Activated CD4-positive, alpha-beta memory T cell treated with anti-CD3 and anti-CD28 coated beads for 36 hours (primary cell): Measurements from ENCODE around the gene HLTF. TPM values are rescaled to one million over a fixed set of nuclear protein-coding genes. Genes with fewer than 3 reads are reported as not detected.
A peak's percentile ranks its signal among the peaks of the same experiment; 100 is the strongest.

Experiments
- CTCF ChIA-PET: fragments of 350-600 bp; sonication (Branson Sonifier 250); formaldehyde crosslinking; loops from one replicate; lab custom pipeline; 2021; ENCODE audit warnings: antibody characterized with exemption, inconsistent platforms; lab: Charles Lee
- POLR2A ChIA-PET: fragments of 350-600 bp; sonication (Branson Sonifier 250); formaldehyde crosslinking; loops from one replicate; lab custom pipeline; 2021; ENCODE audit warnings: antibody characterized with exemption; lab: Charles Lee
- DNase-seq: peaks from one replicate; pipeline ENCODE4 v3.0.0-alpha.2; 2020
- H3K27ac Mint-ChIP-seq: one replicate; pipeline ENCODE4 v1.8.0; 2021; ENCODE audit warnings: mixed read lengths
- H3K27me3 Mint-ChIP-seq: one replicate; pipeline ENCODE4 v1.8.0; 2021; ENCODE audit warnings: mixed read lengths
- H3K36me3 Mint-ChIP-seq: one replicate; pipeline ENCODE4 v1.8.0; 2021; ENCODE audit warnings: mixed read lengths
- H3K4me1 Mint-ChIP-seq: one replicate; pipeline ENCODE4 v1.8.0; 2021; ENCODE audit warnings: low read depth, mixed read lengths
- H3K4me3 Mint-ChIP-seq: one replicate; pipeline ENCODE4 v1.8.0; 2021; ENCODE audit warnings: mild to moderate bottlenecking, mixed read lengths
- H3K9me3 Mint-ChIP-seq: one replicate; pipeline ENCODE4 v1.8.0; 2021; ENCODE audit warnings: mixed read lengths
- intact Hi-C: fragments of 100-400 bp; cut with micrococcal nuclease; formaldehyde crosslinking; loops from one replicate; pipeline ENCODE4 v1.15.1; 2023
- total RNA-seq, 2 experiments: library from RNA; stranded (reverse); gene quantifications; one replicate each; pipeline ENCODE4 v1.2.3, GENCODE V29; 2021

The HLTF gene
- total RNA-seq, 2 experiments from 2014 or later: 22.3 to 25.1 TPM

DNA sequence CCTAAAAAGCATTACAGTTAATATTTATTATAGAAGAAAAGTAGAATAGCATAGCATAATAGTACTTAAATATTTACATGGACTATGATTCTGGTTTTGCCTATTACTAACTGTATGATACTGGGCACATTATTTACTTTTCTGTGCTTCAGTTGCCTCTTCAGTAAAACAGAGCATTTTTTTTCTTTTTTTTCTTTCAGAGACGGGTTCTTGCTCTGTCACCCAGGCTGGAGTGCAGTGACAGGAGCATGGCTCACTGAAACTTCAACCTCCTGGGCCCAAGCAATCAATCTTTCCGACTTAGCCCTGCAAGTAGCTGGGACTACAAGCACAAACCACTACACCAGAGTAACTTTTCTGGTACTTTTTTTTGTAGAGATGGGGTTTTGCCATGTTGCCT lies 48.0 kb downstream of the HLTF start:
- CTCF ChIA-PET: no interaction called here
- no peak overlapping the region for H3K4me3 Mint-ChIP-seq
- intact Hi-C loops: no loop called here
- POLR2A ChIA-PET: no interaction called here
- DNase-seq: no peak
- no peaks in the 10 kb centered on the region for H3K27me3 Mint-ChIP-seq
- H3K4me1 Mint-ChIP-seq: peaks cover 13% of the 10 kb centered on the region
- peaks cover 12% of the 10 kb centered on the region for H3K36me3 Mint-ChIP-seq
- H3K9me3 Mint-ChIP-seq: no peaks in the 10 kb centered on the region
- no peak overlapping the region for H3K27ac Mint-ChIP-seq

- Mint-ChIP-seq H3K4me1 (peaks cover 6% of the 10 kb centered on the region), H3K27ac (no peak overlapping the region), H3K27me3 (no peaks in the 10 kb centered on the region), H3K4me3 (no peak overlapping the region), H3K9me3 (no peaks in the 10 kb centered on the region), H3K36me3 (peaks cover 12% of the 10 kb centered on the region)
- ChIA-PET CTCF (no interaction called here), POLR2A (interaction anchor here (0.9 kb wide), 1 partner anchor 9 kb away, joined by 4 read pairs; no protein-coding TSS in a partner anchor)
- DNase-seq: no peak
- intact Hi-C loops: no loop called here
Observed at GRCh38 chr3:149037684-149038083, 48.6 kb downstream of the HLTF start.

DNA sequence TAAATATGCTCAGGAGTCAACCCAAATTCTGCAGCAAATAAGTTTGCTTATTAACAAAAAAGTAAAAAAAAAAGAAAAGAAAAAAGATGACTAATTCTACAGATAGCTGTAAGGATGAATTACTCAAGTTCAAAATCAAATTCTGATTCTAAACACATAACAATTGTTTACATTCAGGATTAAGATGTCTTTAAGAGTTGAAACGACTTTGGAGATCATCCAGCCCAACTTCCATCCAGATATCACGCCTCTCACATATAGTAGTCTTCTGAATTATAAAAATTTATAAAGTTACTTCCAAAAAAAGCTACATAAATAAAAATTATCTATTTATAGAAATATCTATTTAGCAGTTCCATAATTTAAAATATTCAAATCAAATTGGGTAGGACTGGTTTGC lies 55.2 kb downstream of the HLTF start:
- no peak overlapping the region for H3K4me3 Mint-ChIP-seq
- POLR2A ChIA-PET: no interaction called here
- H3K27me3 Mint-ChIP-seq: no peaks in the 10 kb centered on the region
- H3K4me1 Mint-ChIP-seq: peaks cover 2% of the 10 kb centered on the region
- H3K36me3 Mint-ChIP-seq: peaks cover 11% of the 10 kb centered on the region
- intact Hi-C loops: no loop called here
- no peaks in the 10 kb centered on the region for H3K9me3 Mint-ChIP-seq
- CTCF ChIA-PET: interaction anchor here (1.1 kb wide), 1 partner anchor 12 kb away, joined by 3 read pairs; no protein-coding TSS in a partner anchor
- H3K27ac Mint-ChIP-seq: no peak overlapping the region
- DNase-seq: no peak

DNA sequence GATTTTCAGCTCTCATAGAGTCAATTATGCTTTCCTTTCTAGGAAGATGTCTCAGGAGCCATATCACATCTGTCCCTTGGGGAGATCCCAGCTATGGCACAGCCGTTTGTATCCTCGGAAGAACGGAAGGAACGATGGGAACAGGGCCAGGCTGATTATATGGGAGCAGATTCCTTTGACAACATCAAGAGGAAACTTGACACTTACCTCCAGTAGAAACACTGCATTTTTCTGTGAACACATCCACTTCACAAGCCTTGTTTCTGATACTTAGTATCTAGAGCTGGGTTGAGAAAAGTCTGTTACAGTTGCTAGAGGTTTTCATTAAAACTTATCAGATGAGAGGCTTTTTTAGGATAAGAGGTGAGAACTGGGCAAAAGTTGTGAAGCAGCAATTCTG lies 59.6 kb downstream of the HLTF start:
- Mint-ChIP-seq H3K4me3 (no peak overlapping the region), H3K27ac (no peak overlapping the region)
- POLR2A ChIA-PET: no interaction called here

DNA sequence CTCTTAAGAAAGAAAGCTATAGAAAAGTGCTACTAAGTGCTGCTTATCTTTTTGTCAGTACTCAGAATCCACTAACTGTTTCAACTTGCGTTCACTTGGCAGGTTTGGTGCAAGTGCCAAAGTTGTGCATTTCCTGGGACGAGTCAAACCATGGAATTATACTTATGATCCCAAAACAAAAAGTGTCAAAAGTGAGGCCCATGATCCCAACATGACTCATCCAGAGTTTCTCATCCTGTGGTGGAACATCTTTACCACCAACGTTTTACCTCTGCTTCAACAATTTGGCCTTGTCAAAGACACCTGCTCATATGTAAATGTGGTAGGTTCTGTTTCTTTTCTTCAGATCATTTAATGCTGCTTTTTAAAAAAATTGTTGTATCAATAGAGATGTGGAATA lies 62.4 kb downstream of the HLTF start:
- intact Hi-C loops: no loop called here
- CTCF ChIA-PET: no interaction called here
- POLR2A ChIA-PET: no interaction called here
- peaks cover 9% of the 10 kb centered on the region for H3K9me3 Mint-ChIP-seq
- H3K27me3 Mint-ChIP-seq: no peaks in the 10 kb centered on the region
- H3K4me3 Mint-ChIP-seq: no peak overlapping the region
- H3K36me3 Mint-ChIP-seq: peaks cover 43% of the 10 kb centered on the region
- H3K27ac Mint-ChIP-seq: no peak overlapping the region
- no peak for DNase-seq
- peaks cover 21% of the 10 kb centered on the region for H3K4me1 Mint-ChIP-seq

More for the DNA sequence above, 59.6 kb downstream of the HLTF start:
- Mint-ChIP-seq H3K9me3 (peaks cover 9% of the 10 kb centered on the region), H3K36me3 (peaks cover 41% of the 10 kb centered on the region), H3K4me1 (peaks cover 8% of the 10 kb centered on the region), H3K27me3 (no peaks in the 10 kb centered on the region)
- intact Hi-C loops: no loop called here
- CTCF ChIA-PET: no interaction called here
- DNase-seq: no peak

GRCh38 chr3:149021830-149022229 lies 64.5 kb downstream of the HLTF start:
- H3K27ac Mint-ChIP-seq: no peak overlapping the region
- ChIA-PET CTCF (no interaction called here), POLR2A (no interaction called here)
- H3K27me3 Mint-ChIP-seq: no peaks in the 10 kb centered on the region
- intact Hi-C loops: no loop called here
- peaks cover 31% of the 10 kb centered on the region for H3K4me1 Mint-ChIP-seq
- H3K9me3 Mint-ChIP-seq: peaks cover 9% of the 10 kb centered on the region
- no peak overlapping the region for H3K4me3 Mint-ChIP-seq
- no peak for DNase-seq
- H3K36me3 Mint-ChIP-seq: peaks cover 36% of the 10 kb centered on the region

- Mint-ChIP-seq H3K36me3 (peaks cover 36% of the 10 kb centered on the region), H3K27ac (peak overlapping the region; percentile 39), H3K27me3 (no peaks in the 10 kb centered on the region), H3K9me3 (peaks cover 9% of the 10 kb centered on the region), H3K4me3 (no peak overlapping the region), H3K4me1 (peaks cover 33% of the 10 kb centered on the region)
- peak; percentile 71 for DNase-seq
- ChIA-PET CTCF (interaction anchor here (1.8 kb wide), 1 partner anchor 11 kb away, joined by 6 read pairs; no protein-coding TSS in a partner anchor), POLR2A (interaction anchor here (1.2 kb wide), 1 partner anchor 27 kb away, joined by 3 read pairs; no protein-coding TSS in a partner anchor)
- intact Hi-C loops: loop anchor here (1.0 kb wide), 2 partner anchors 22 to 31 kb away; no protein-coding TSS in a partner anchor
Observed at GRCh38 chr3:149020839-149021252, 65.5 kb downstream of the HLTF start.

DNA sequence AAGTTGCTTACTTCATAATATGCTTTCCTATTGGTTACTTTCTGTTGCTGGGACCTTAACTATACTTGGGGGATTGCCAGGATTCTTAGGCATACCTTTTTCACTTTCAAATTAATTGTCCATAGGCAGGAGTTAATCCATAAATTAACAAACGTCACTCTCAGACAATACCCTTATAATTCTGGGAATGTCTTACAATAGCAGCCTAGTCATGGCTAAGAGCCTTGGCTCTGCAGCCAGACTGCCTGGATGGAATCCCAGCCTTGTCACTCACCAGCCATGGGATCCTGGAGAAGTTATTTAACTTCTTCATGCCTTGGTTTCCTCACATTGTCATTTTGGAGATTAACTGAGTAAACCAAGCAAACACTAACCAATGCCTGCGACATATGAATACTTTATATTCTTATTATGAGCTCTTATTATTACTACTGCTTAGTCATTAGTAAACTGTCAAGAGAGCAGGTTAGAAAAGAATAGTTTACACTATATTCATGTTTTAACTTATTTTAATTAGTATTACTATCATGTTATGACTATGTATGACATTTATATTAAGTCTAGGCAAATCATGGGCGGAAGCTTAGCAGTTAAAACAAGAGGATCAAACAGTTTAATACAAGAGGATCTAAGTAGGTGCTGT lies 66.0 kb downstream of the HLTF start:
- Mint-ChIP-seq H3K9me3 (peaks cover 9% of the 10 kb centered on the region), H3K4me1 (peaks cover 33% of the 10 kb centered on the region), H3K27ac (peak overlapping the region; percentile 39), H3K36me3 (peaks cover 37% of the 10 kb centered on the region), H3K4me3 (no peak overlapping the region), H3K27me3 (no peaks in the 10 kb centered on the region)
- DNase-seq: no peak
- CTCF ChIA-PET: interaction anchor here (1.8 kb wide), 1 partner anchor 11 kb away, joined by 6 read pairs; no protein-coding TSS in a partner anchor
- POLR2A ChIA-PET: interaction anchor here (1.2 kb wide), 1 partner anchor 26 kb away, joined by 3 read pairs; no protein-coding TSS in a partner anchor
- intact Hi-C loops: loop anchor here (1.0 kb wide), 2 partner anchors 23 to 30 kb away; no protein-coding TSS in a partner anchor

DNA sequence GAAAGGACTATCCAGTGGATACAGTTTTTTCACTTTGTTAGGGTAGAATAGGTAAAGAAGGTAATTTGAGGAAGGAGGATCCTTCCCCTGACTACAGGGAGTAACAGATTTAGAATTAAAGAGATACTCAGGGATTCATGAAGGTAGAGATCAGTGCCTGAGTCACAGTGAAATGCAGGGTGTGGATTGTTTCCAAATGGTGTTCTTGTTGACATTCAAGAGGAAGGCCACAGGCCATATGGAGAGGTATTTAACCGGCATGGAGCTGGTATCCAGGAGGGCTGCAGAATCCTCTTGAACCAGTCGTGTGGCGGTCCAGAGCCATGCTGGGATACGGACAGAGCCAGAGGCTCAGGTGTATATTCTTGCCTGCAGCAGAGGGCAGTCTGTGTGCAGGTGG lies 66.8 kb downstream of the HLTF start:
- DNase-seq: no peak
- ChIA-PET POLR2A (no interaction called here), CTCF (interaction anchor here (1.8 kb wide), 1 partner anchor 10 kb away, joined by 6 read pairs; no protein-coding TSS in a partner anchor)
- peaks cover 1% of the 10 kb centered on the region for H3K9me3 Mint-ChIP-seq
- peaks cover 36% of the 10 kb centered on the region for H3K36me3 Mint-ChIP-seq
- no peak overlapping the region for H3K27ac Mint-ChIP-seq
- peaks cover 33% of the 10 kb centered on the region for H3K4me1 Mint-ChIP-seq
- no peaks in the 10 kb centered on the region for H3K27me3 Mint-ChIP-seq
- intact Hi-C loops: no loop called here
- no peak overlapping the region for H3K4me3 Mint-ChIP-seq

GRCh38 chr3:149018247-149018646 lies 68.1 kb downstream of the HLTF start:
- no peaks in the 10 kb centered on the region for H3K9me3 Mint-ChIP-seq
- POLR2A ChIA-PET: interaction anchor here (1.8 kb wide), 1 partner anchor 27 kb away, joined by 4 read pairs; the partner anchor contains the start of gene GYG1
- DNase-seq: no peak
- H3K36me3 Mint-ChIP-seq: peaks cover 31% of the 10 kb centered on the region
- no peaks in the 10 kb centered on the region for H3K27me3 Mint-ChIP-seq
- no peak overlapping the region for H3K4me3 Mint-ChIP-seq
- CTCF ChIA-PET: no interaction called here
- peaks cover 30% of the 10 kb centered on the region for H3K4me1 Mint-ChIP-seq
- no peak overlapping the region for H3K27ac Mint-ChIP-seq
- intact Hi-C loops: no loop called here

DNA sequence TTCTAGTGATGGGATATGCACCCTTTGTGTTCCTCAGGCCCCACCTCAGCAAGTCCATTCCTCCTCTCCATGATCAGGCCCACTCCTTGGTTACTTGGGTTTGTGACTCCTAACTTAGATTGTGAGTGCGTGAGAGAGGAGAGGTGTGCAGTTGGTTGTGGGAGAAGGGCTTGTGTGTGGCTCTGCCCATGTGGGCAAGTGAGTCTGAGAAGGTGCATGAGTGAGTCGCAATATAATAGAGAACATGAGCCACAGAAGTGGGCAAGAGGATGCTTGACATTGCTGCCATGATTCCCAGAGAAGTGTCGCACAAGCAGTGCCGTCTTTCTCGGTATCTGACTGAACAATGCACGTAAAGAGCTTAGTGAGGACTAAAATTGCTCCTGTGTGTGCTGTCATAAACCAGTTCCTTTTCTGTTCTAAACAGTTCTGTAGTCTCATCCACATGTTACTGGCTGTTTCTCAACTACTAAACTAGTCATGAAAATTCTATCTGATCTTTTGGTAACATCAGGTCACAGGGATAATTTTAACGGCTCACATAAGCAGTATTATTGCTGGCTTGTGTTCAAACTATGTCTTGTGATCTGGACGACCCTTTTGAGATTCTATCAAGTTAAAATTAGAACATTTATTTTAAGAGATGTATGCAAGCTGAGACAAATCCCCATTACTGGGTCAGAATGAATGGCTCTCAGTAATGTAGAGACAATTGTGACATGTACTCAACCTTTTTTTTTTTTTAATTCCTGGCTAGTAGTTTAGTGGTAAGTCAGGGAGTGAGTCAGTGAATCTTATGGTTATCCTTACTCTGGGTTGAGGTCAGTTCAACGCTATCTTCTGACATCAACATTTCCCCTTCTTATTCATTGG lies 69.4 kb downstream of the HLTF start:
- intact Hi-C loops: no loop called here
- H3K27me3 Mint-ChIP-seq: no peaks in the 10 kb centered on the region
- H3K27ac Mint-ChIP-seq: peak overlapping the region; percentile 29
- no peaks in the 10 kb centered on the region for H3K9me3 Mint-ChIP-seq
- CTCF ChIA-PET: no interaction called here
- POLR2A ChIA-PET: interaction anchor here (0.6 kb wide), 2 partner anchors 25 to 210 kb away, joined by 3 to 4 read pairs; no protein-coding TSS in a partner anchor
- H3K4me1 Mint-ChIP-seq: peaks cover 30% of the 10 kb centered on the region
- H3K4me3 Mint-ChIP-seq: no peak overlapping the region
- H3K36me3 Mint-ChIP-seq: peaks cover 26% of the 10 kb centered on the region
- DNase-seq: no peak

GRCh38 chr3:149016242-149016641 lies 70.1 kb downstream of the HLTF start:
- H3K4me3 Mint-ChIP-seq: no peak overlapping the region
- peaks cover 30% of the 10 kb centered on the region for H3K36me3 Mint-ChIP-seq
- H3K27me3 Mint-ChIP-seq: no peaks in the 10 kb centered on the region
- peaks cover 30% of the 10 kb centered on the region for H3K4me1 Mint-ChIP-seq
- CTCF ChIA-PET: no interaction called here
- no peak for DNase-seq
- no peak overlapping the region for H3K27ac Mint-ChIP-seq
- intact Hi-C loops: no loop called here
- no peaks in the 10 kb centered on the region for H3K9me3 Mint-ChIP-seq
- POLR2A ChIA-PET: no interaction called here
